ENCODE data around the gene ACSL3. TPM values are rescaled to one million over a fixed set of nuclear protein-coding genes. Genes with fewer than 3 reads are reported as not detected.
A peak's percentile ranks its signal among the peaks of the same experiment; 100 is the strongest.
"Not testable (repeated sequence)": the region's sequence is repeated elsewhere in the genome, so short reads cannot be mapped to it uniquely, and the experiment has no call there.

The ACSL3 gene
- polyA plus RNA-seq (ENCODE audit: insufficient read length in 4 of 4): 10 to 100 TPM; 53.5 to 83.9 (median 73.4) TPM

DNA sequence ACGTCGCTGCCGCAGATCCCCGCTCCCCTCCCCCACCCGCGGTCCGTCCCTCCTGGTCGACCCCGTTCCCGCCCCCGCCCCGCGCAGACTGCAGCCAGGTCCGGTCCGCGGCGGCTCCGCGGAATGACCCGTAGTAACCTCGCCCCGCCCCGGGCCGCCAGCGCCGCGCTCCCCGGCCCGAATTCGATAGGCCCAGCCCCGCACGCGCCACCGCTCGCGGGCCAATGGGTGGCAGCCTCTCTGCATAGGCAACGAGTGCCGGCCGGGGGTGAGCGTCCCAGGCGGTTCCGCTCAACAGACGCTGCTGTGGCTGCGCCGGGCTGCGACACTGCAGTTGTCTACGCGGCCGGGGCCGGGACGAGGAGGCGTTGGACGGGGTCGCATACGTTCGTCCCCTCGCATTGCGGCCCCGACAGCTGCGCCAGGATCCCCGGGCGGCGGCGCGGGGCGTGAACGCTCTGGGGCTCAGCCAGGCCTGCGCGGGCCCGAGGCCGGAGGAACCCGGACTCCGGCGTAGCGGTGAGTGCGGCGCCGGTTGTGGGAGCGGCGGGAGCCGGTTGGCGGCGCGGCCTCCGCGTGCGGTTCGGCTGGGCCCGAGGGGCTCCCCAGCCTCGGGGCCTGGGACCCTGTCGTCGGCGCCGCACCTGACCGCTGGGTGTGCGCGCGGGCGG is at the start of gene ACSL3:
ACSL3 (plus strand) TSS at position 297 of the 671 bp plus-strand sequence. CDS start 47,737 bp downstream, outside the sequence.
- peak in 3 of 4 donors; percentile 77 to 91 (median 90) for DNase-seq (ENCODE audit: low read depth in 4 of 4, low spot score in 2 of 4)

DNA sequence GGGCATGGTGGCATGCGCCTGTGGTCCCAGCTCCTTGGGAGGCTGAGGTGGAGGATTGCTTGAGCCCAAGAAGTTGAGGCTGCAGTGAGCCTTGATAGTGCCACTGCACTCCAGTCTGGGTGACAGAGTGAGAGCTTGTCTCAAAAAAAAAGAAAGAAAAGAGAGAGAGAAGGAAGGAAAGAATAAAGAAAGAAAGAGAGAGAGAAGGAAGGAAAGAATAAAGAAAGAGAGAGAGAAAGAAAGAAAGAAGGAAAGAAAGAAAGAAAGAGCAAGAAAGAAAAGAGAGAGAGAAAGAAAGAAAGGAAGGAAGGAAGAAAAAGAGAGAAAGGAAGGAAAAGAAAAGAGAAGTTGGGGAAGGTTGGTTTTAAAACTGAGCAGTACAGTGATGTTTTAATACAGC is 49.0 kb upstream of the ACSL3 start:
- DNase-seq (ENCODE audit: low read depth in 4 of 4, low spot score in 2 of 4): no peak

DNA sequence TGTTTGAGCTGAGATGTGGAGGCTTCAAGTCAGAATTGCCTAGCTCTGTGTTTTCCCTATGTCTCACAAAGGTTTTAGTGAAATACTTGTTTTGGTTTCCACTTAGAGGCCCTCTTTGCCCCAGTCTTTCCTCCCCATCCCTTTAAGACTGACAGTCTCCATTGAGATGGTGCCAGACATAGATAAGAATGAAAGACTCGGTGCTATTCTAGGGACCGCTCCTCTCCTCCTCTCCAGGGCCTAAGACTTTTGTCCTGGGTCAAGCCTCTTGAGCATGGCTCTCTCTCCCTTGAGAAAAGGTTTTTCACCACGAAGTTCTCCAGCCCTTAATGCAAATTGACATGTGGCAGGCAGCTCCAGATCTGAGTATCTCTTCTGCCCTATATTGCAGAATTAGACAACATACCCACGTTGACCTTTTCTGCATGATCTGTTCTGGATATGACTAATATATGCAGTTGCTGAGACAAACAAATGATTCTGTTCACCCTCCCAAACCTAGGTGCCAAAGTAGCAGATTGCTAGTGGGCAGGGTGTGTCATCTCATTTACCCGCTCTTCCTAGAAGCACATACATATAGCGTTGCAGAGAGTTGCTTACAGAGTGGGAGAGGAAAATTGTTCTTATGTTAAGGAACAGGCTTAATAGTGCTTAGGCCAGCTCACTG is 47.5 kb upstream of the ACSL3 start:
- no peak for DNase-seq (ENCODE audit: low read depth in 4 of 4, low spot score in 2 of 4)

DNA sequence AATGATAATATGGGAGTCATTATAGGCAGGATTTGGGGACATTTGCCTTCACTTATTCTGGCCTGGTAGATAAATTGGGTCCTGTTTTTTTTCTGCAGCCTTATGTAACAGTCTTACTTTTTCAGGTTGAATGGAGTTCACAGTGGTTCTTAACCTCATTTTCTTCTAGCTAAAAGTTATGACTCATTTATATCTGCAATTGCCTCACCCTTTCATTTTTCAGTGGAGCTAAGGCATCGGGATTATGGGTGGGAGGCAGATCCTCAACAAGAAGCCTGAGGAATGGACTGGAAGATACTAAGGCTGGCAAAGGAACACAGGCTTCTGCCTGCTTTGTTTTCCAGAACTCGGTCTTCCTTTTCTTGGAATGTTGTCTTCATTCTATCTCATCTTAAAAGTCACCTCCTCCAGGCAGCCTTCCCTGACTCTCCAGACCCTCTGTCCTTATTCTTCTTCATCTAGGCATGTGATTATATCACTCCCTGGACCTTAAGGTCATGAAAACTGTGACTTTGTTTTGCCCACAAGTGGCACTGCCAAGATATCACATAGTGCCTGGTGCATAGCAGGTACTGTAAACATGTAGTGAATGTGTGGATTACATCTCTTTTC is 41.0 kb upstream of the ACSL3 start:
- no peak for DNase-seq (ENCODE audit: low read depth in 4 of 4, low spot score in 2 of 4)

DNA sequence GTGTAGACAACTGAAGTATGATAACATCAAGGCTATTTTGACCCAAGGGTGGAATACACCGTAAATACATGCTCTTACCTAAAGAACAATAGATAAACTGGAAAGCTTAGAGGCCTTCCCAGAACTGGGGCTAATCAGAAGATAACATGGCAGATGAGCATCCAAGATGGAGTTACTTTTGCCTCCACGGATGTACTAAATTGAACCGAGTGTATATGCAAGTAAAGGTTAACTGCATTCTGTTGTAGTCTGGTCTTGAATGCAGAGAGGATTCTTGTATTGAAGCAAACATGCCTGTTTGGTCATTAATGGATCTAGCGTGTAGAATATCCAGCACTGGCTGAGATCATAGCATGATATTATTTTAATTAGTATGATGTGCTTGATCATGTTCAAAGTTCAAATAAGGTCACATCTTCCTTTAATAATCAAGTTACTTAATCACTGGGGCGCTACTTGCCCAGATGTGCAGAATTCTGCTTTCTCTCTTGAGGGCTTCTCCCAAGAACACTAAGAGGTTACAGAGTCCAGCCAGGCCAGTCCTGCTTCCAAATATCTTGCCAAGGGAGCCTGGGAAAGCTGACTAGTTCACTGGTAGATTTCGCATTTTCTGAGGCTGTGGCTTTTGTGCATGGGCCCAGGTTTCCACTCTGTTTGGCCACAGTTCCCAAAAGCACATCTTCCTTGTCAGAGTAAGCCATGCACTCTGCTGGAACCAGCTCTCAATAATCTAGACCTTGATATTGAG is 37.5 kb upstream of the ACSL3 start:
- DNase-seq (ENCODE audit: low read depth in 4 of 4, low spot score in 2 of 4): no peak

DNA sequence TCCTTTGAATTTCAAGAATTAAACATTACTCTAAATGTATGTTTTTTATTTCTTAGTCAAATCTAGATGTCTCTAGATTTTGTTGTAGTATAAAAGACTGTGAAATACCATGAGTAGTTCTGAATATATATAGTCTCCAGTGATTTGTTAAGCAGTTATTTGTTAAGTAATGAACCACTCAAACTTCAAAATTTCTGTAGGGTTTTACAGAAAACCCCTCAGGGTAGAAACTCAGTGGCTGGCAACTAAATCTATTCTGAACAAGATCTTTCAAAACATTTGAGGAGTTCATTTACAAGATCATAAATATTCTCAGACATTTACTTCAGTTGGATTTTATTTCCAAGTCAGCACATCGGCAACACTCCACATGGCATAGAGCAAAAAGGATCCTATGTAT is 35.8 kb upstream of the ACSL3 start:
- DNase-seq (ENCODE audit: low read depth in 4 of 4, low spot score in 2 of 4): no peak

DNA sequence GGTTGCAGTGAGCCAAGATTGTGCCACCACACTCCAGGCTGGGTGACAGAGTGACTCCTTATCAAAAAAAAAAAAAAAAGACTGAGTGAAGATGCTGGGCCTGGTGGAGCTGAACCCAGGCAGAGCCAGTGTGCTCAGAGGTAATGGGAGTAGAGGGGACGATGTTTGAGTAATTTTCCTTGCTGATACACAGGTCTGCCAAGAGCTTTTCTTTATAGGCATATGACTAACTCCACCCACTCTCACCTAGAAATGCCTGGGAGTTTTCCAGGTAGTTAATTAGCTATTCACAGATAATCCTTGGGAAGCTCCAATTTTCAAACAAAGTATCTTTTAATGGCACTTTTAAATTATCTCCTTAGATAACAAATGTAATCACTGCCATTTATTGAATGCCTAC is 33.4 kb upstream of the ACSL3 start:
- no peak for DNase-seq (ENCODE audit: low read depth in 4 of 4, low spot score in 2 of 4)

DNA sequence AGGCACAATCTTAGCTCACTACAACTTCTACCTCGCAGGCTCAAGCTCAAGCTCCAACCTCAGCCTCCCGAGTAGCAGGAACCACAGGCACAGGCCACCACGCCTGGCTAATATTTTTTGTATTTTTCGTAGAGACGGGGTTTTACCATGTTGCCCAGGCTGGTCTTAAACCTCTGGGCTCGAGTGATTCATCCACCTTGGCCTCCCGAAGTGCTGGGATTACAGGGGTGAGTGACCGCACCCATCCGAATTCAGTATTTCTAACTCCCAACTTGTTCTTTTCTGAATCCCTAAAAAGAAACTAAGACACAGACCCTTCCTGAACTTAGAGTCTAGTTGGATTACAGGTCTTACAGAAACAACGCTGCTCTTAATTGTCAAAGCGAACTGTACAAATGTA is 32.3 kb upstream of the ACSL3 start:
- DNase-seq (ENCODE audit: low read depth in 4 of 4, low spot score in 2 of 4): no peak

DNA sequence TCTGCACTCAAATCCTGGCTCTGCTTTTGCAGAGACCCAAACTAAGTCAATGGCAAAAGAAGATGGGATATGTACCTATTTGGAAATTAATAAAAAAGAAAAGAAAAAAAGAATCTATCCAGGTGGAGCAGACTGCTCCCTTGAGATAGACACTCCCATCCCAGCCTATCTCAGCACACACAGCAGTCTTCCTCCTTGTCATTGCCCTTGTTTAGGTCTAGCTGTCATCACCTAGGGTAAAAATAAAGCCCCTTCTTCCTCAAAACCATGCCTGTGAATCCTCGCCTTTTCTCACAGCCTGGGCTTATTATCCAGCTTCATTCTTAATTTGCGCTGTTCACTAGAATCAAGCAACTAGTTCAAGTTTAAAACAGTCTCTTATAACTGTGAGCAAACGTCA is 30.7 kb upstream of the ACSL3 start:
- DNase-seq (ENCODE audit: low read depth in 4 of 4, low spot score in 2 of 4): no peak

DNA sequence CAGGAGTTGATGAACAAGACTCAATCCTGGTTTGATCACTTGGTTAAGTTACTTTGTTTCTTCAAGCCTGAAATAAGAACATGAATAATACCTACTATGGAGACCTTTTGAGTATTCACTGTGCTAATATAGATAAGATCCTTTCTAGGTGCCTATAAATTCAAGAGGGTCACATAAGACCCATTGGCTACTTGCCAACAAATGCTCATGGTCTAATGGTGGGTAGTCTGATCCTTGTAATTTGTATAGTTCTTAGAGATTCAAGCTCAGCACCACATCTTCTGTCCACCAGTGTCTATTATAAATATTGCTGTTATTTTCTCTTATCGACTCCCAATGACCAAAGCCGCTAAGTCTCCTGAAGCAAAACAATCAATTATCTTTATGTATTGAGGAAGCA is 27.4 kb upstream of the ACSL3 start:
- DNase-seq (ENCODE audit: low read depth in 4 of 4, low spot score in 2 of 4): no peak

DNA sequence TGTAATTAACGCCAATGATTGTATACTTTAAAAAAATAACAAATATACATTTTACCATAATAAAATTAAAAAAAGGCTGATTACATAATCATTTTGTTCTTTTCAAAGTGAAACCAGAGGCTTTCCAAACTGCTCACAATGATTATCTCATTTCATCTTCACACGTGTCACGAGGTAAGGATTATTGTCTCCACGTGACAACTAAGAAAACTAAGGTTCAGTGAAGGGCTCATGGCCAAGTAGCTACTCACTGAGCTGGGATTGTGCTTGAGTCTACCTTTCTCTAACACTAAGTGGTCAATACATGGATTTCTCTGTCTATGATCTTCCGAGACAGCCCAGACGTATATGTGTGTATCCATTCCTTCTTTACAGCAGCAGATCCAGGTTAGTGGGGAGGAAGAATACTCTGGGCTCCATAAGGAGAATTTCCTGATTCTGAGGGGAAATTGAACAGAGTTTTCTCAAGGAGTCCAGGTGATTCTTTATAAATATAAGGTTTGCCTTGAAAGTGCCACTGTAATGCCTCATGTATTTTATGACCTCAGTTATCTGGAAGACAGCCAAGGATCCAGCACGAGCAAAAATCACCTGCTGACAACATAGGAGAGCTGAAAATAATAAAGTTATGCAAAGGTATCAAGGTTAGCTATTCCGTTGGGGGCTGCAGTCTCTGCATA is 25.6 kb upstream of the ACSL3 start:
- no peak for DNase-seq (ENCODE audit: low read depth in 4 of 4, low spot score in 2 of 4)

DNA sequence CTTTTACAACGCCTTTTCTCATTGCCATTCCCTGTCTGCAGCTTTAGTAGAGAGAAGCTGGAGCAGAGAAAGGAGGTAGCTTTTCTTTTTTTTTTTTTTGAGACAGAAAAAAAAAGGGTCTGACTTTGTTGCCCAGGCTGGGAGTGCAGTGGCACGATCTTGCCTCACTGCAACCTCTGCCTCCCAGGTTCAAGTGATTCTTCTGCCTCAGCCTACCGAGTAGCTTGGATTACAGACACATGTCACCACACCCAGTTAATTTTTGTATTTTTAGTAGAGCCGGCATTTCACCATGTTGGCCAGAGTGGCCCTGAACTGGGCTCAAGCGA is 25.0 kb upstream of the ACSL3 start:
- no peak for DNase-seq (ENCODE audit: low read depth in 4 of 4, low spot score in 2 of 4)

DNA sequence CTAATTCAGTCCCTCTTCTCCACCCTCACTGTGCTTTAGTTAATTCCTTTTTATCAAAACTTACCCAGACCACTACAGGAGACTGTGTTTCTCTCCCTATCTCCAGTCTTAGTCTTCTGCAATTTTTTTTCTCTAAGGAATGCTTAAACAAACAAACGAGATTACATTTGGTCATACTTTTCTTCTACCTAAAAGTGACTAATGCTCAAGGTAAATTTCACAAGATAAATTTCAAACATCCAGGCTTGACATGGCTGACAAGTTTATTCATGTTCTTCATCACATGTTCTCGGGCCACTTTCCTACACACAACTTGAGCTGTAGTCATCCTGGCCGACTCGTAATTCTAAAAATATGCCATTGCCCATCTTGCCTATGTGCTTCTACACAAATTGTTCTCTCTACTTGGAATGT is 23.2 kb upstream of the ACSL3 start:
- no peak for DNase-seq (ENCODE audit: low read depth in 4 of 4, low spot score in 2 of 4)

DNA sequence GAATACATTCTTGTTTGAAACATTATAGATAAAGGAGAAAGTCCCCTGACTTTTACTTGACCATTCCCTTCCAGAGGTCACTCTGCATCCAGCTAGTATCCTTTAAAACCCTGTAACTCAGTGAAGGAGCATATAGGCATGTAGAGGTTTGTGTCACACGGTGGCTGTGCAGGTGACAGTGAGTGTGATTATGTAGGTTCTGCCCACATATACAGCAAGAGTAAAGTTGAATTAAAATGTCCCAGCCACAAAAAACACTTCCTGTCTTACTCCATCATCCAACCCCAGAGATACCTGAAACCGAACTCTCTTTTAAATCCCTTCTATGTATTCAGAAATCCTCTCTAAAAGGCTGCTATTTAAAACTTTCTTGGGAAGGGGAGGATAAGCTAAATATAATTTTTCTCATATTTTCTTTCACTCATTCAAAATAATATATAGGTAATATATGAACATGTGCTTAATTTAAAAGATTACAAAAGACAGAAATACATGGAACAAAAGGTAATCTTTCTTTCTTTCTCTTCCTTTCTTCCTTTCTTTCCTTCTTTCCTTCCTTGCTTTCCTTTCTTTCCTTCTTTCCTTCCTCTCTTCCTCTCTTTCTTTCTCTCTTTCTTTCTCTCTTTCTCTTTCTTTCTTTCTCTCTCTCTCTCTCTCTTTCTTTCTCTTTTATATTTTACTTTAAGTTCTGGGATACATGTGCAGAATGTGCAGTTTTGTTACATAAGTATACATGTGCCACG is 20.6 kb upstream of the ACSL3 start:
- no peak for DNase-seq (ENCODE audit: low read depth in 4 of 4, low spot score in 2 of 4)

DNA sequence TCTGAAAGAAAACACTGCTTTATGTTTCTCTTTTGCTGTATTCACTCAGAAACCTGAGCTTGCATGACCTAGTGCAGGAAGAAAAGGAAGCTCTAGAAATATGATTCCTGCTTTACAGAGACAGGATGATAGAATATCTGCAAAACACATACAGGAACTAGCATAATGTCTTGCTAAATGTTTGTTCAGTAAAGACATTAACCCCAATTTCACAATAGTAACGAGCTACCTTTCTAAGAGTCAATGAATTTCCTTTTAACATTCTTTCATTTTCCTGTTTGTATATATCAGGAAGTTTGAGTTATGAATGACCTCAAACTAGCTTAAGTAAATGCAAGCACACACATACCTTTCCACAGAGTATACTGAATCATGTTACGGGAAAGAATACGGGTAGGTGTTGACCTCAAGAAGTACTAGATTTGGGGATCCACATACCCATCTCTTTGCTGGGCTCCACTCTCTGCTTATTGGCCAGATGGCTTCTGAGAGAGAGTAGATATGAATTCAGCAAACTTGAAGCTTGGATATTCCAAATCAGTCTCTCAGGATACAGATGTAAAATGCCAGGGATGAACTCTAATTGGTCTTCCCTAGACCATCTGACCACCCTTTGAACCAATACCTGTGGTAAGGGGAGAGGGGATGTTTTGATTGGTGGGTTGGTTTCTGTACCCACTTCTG is 18.2 kb upstream of the ACSL3 start:
- DNase-seq (ENCODE audit: low read depth in 4 of 4, low spot score in 2 of 4): no peak

DNA sequence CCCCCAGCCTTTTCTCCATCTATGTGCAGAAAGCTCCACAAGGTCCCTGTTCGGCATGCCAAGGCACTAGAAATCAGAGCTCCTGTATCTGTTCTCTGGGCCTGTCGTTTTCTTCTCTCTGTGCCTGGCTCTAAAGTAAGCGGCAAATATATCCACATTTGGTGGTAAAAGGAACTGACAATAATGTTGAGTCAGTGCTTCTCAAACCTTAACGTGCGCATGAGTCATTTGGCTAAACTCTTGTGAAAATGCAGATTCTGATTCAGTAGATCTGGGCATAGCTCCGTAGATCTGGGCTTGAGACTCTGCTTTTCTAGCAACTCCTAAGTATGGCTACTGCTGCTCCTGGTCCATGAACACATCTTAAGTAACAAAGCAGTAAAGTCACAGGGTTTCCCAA is 16.5 kb upstream of the ACSL3 start:
- DNase-seq (ENCODE audit: low read depth in 4 of 4, low spot score in 2 of 4): no peak

DNA sequence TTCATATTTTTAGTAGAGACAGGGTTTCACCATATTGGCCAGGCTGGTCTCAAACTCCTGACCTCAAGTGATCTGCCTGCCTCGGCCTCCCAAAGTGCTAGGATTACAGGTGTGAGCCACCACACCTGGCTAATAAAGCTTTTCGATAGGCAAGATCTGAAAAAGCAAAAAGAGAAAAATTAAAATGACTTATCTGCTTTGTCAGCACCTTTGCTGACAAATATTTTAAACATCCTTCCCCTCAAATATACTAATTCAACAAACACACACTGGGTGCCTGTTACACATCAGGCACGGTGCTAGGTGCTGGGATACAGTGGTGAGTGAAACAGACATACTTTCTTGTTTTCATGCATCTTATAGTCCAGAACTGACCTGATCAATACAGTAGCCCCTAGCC is 15.5 kb upstream of the ACSL3 start:
- DNase-seq (ENCODE audit: low read depth in 4 of 4, low spot score in 2 of 4): not testable (repeated sequence)

DNA sequence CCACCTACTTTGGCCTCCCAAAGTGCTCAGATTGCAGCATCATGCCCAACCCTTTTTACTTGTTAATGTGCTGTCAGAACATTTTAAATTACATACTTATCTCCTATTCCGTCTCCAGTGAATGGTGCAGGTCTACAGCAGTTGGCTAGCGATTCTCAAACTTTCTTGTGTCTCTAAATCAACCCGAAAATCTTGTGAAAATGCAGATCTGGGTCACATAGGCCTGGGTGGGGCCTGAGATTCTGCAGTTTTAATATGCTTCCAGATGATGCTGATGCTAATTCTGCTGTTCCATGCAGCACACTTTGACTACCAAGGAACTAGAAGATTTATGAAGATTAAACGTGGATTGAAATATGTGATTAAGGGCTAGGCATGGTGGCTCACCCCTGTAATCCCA is 14.8 kb upstream of the ACSL3 start:
- no peak for DNase-seq (ENCODE audit: low read depth in 4 of 4, low spot score in 2 of 4)

DNA sequence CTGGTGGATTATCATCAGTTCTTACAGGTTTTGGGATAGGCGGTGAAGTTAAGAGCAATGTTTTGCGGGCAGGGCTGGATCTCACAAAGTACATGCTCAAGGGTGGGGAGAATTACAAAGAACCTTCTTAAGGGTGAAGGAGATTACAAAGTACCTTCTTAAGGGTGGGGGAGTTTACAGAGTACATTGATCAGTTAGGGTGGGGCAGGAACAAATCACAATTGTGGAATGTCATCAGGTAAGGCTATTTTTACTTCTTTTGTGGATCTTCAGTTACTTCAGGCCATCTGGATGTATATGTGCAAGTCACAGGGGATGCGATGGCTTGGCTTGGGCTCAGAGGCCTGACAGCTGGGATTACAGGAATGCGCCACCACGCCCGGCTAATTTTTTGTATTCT is 12.8 kb upstream of the ACSL3 start:
- DNase-seq (ENCODE audit: low read depth in 4 of 4, low spot score in 2 of 4): not testable (repeated sequence)

DNA sequence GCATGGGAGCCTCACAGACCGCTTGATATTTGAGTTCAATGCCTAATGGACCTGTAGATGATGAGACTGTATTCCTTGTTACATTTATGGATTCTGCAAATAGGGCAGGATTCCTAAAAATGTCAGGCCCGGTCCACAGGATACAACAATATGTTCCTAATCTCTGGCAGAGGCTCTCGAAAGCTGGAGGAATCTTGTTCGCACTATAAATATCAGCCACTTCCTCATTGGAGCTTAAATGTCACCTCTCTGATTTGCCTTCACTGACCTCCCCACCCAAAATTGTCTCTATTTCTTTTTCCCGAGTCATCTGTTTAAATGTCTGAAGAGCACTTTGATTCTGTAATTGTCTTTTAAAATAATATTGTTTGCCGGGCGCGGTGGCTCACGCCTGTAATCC is 12.0 kb upstream of the ACSL3 start:
- no peak for DNase-seq (ENCODE audit: low read depth in 4 of 4, low spot score in 2 of 4)
